NCI-H748 (cell line): ENCODE measurements around the gene ADIRF.
"Not testable (repeated sequence)": the region's sequence is repeated elsewhere in the genome, so short reads cannot be mapped to it uniquely, and the experiment has no call there.

Experiments
- DNase-seq: peaks from one replicate; lab custom pipeline; 2025; ENCODE audit not compliant: unreplicated experiment; lab: John Stamatoyannopoulos, UW

ADIRF gene

GRCh38 chr10:86976362-86977056, 8.2 kb downstream of the ADIRF start:
- DNase-seq: no peak

GRCh38 chr10:86978457-86978856, 10.2 kb downstream of the ADIRF start:
- DNase-seq: not testable (repeated sequence)

GRCh38 chr10:86979296-86979818, 11.1 kb downstream of the ADIRF start:
- DNase-seq: no peak

- DNase-seq: no peak
These were observed 11.7 kb downstream of the ADIRF start for GRCh38 chr10:86979977-86980448.

GRCh38 chr10:86981020-86981419, 12.7 kb downstream of the ADIRF start:
- DNase-seq: not testable (repeated sequence)

- DNase-seq: no peak
These were observed 13.4 kb downstream of the ADIRF start for GRCh38 chr10:86981716-86982115.

GRCh38 chr10:86984498-86984897, 16.2 kb downstream of the ADIRF start:
- not testable (repeated sequence) for DNase-seq

GRCh38 chr10:86988520-86988919, 20.2 kb downstream of the ADIRF start:
- no peak for DNase-seq

- not testable (repeated sequence) for DNase-seq
These were observed 23.1 kb downstream of the ADIRF start for GRCh38 chr10:86991362-86991761.

- no peak for DNase-seq
These were observed 24.2 kb downstream of the ADIRF start for GRCh38 chr10:86992456-86992855.

GRCh38 chr10:86992929-86993328, 24.6 kb downstream of the ADIRF start:
- DNase-seq: no peak

- DNase-seq: not testable (repeated sequence)
These were observed 31.6 kb downstream of the ADIRF start for GRCh38 chr10:86999802-87000403.

- no peak for DNase-seq
These were observed 32.2 kb downstream of the ADIRF start for GRCh38 chr10:87000491-87000890.

- DNase-seq: not testable (repeated sequence)
These were observed 38.8 kb downstream of the ADIRF start for GRCh38 chr10:87007124-87007523.

- not testable (repeated sequence) for DNase-seq
These were observed 39.4 kb downstream of the ADIRF start for GRCh38 chr10:87007674-87008073.

- DNase-seq: not testable (repeated sequence)
These were observed 40.0 kb downstream of the ADIRF start for GRCh38 chr10:87008303-87008702.

GRCh38 chr10:87009134-87009696, 40.9 kb downstream of the ADIRF start:
- DNase-seq: not testable (repeated sequence)

- not testable (repeated sequence) for DNase-seq
These were observed 45.2 kb downstream of the ADIRF start for GRCh38 chr10:87013528-87013927.

GRCh38 chr10:87014986-87015716, 46.9 kb downstream of the ADIRF start:
- not testable (repeated sequence) for DNase-seq

- not testable (repeated sequence) for DNase-seq
These were observed 49.8 kb downstream of the ADIRF start for GRCh38 chr10:87018127-87018526.

- not testable (repeated sequence) for DNase-seq
These were observed 50.8 kb downstream of the ADIRF start for GRCh38 chr10:87019066-87019465.
